ENCODE results near the gene SMYD3. TPM values are rescaled to one million over a fixed set of nuclear protein-coding genes. Genes with fewer than 3 reads are reported as not detected.

Gene SMYD3
- total RNA-seq, 2 donors from 2014 or later = 13.5 to 20.8 TPM

DNA sequence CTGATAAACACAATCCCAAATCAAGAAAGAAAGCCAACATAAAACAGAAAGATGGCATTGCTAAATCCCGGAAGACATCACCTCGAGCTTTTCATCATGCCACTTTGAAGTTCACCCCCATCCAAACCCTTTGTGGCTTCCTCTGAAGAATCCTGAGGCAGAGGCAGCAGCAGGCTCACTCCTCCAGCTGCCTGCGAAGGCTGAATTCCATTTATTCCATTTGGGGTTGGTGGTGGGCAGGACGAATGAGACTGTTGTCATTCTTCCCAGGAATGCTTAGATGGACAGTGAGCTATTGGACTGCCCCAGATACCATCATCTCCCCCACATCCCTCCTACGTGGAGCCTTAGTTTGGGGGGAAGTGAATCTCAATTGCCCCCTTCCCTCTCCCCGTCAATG lies 437.5 kb downstream of the SMYD3 start:
- TF ChIP-seq, protein P1, sequence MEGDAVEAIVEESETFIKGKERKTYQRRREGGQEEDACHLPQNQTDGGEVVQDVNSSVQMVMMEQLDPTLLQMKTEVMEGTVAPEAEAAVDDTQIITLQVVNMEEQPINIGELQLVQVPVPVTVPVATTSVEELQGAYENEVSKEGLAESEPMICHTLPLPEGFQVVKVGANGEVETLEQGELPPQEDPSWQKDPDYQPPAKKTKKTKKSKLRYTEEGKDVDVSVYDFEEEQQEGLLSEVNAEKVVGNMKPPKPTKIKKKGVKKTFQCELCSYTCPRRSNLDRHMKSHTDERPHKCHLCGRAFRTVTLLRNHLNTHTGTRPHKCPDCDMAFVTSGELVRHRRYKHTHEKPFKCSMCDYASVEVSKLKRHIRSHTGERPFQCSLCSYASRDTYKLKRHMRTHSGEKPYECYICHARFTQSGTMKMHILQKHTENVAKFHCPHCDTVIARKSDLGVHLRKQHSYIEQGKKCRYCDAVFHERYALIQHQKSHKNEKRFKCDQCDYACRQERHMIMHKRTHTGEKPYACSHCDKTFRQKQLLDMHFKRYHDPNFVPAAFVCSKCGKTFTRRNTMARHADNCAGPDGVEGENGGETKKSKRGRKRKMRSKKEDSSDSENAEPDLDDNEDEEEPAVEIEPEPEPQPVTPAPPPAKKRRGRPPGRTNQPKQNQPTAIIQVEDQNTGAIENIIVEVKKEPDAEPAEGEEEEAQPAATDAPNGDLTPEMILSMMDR (IDR thresholded peaks at IDR 0.05) = no peak
- no peak for TF ChIP-seq POLR2A (IDR thresholded peaks at IDR 0.05)
- no peak for DNase-seq
- H3K27me3 ChIP-seq = no peaks in the 10 kb centered on the region
- no peak overlapping the region for H3K4me3 ChIP-seq
- 88 to 89% methylated on average over 6 of the region's 6 CpGs for WGBS, 2 donors
- no peaks in the 10 kb centered on the region for H3K9me3 ChIP-seq
- H3K4me1 ChIP-seq = no peaks in the 10 kb centered on the region
- H3K27ac ChIP-seq = no peak overlapping the region
- no peak for ATAC-seq
- H3K36me3 ChIP-seq (replicated peaks in 1 of 2; ENCODE audit: insufficient read depth in 1 of 2, low read depth in 2 of 2) = no peaks in the 10 kb centered on the region
- intact Hi-C loops (cut with DNase I) = no loop called here

DNA sequence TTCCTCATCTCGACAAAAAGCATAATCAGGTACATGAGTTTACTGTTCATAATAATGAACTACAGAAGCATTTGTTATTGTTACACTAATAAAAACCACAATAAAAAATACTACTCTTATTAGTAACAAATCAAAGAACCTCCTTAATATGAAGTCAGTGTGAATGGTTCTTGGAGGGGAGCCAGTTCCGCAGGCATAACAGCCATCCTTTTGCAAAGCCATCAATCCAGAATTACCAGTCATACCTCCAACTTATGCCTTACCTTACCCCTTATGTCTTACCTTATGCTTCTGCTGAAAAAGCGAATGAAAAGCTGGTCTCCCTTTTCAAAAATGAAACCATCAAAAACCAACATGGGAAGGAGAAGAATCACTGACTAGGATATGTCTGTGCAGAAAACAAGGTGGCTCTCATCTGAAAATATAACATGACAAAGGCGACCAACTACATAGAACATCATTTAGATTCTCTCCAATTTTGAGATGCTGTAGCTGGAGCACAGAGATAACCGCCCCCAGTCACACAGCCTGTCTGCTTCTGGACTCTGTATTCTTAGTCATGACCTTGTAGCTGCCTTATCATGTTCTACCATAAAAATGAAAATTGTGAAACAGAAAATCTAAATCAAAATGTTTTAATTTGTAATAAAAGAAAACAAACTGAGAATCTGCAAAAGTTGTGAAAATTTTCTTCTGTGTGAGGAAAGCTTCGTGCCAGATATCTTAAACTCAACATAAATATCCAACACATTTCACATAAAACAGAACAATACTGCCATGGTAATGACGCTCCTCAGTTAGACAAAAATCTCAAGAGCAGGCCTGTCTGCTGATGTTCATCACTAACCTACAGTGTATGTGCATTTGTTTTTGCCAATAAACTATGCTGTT lies 438.2 kb downstream of the SMYD3 start:
- H3K27me3 ChIP-seq = no peaks in the 10 kb centered on the region
- WGBS, 2 donors = 90 to 93% methylated on average over 7 of the region's 7 CpGs
- no peak for TF ChIP-seq POLR2A (IDR thresholded peaks at IDR 0.05)
- TF ChIP-seq, protein P1 (IDR thresholded peaks at IDR 0.05) = no peak
- DNase-seq = no peak
- H3K4me3 ChIP-seq = no peak overlapping the region
- intact Hi-C loops (cut with DNase I) = no loop called here
- H3K36me3 ChIP-seq (replicated peaks in 1 of 2; ENCODE audit: insufficient read depth in 1 of 2, low read depth in 2 of 2) = no peaks in the 10 kb centered on the region
- H3K4me1 ChIP-seq = no peaks in the 10 kb centered on the region
- H3K27ac ChIP-seq = no peak overlapping the region
- no peak for ATAC-seq
- no peaks in the 10 kb centered on the region for H3K9me3 ChIP-seq

DNA sequence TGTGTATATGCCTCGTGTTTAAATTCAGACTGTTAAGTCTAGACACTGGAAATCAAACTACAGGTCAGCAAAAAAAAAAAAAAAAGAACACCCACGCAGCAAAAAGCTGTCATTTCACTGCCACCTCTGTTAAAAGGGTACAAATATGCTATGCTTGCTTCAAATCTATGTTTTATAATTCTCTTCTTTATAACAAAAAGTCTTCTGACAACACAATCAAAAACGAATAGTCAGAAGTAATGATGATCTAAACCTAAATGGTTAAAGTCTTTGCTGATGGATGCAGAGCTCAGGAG lies 438.9 kb downstream of the SMYD3 start:
- intact Hi-C loops (cut with DNase I) = no loop called here
- 59 to 71% methylated on average over 3 of the region's 3 CpGs for WGBS, 2 donors
- Histone ChIP-seq H3K27ac (no peak overlapping the region), H3K9me3 (no peaks in the 10 kb centered on the region), H3K36me3 (replicated peaks in 1 of 2; ENCODE audit: insufficient read depth in 1 of 2, low read depth in 2 of 2) (no peaks in the 10 kb centered on the region), H3K4me3 (no peak overlapping the region), H3K4me1 (no peaks in the 10 kb centered on the region), H3K27me3 (no peaks in the 10 kb centered on the region)
- ATAC-seq (no peak), DNase-seq (no peak)
- TF ChIP-seq POLR2A (IDR thresholded peaks at IDR 0.05) = no peak
- TF ChIP-seq, protein P1 (IDR thresholded peaks at IDR 0.05) = no peak

DNA sequence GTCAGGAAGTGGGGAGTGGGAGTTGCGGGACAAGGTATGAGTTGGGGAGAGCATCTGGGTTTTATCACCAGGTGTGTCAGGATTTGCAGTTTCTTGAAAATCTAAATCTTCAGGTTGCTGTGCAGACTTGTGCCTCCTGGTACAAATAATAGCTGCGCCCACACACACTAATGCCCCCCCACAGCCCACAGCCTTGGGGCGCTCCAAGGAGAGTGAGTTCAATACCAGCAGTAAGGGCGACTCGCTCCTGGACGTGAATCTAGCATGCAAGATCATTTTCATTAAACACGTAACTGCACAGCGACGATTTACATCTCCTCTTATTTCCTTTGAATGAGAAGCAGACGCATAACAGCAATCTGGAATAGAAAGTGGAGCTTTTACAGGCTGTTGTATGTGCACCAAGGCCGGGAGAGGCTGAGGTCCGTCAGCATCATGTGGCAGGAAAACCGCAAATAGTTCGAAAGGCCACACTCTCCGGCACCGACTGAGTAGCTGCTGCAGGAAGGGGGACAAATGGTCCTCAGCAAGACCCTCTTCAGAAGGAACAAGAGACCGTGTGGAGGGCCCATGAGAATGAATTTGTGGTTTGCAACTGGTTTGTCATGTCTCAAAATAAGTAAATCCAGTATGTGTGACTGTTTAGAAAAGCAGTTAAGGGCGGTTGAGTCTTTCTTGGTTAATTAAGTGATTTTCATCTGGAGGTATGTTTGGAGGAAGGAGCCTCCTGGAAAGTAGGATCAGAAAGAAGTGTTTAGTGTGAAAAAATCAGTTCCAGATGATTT lies 439.5 kb downstream of the SMYD3 start:
- 70 to 72% methylated on average over 18 of the region's 18 CpGs for WGBS, 2 donors
- no peak for TF ChIP-seq POLR2A (IDR thresholded peaks at IDR 0.05)
- TF ChIP-seq, protein P1 (IDR thresholded peaks at IDR 0.05) = no peak
- intact Hi-C loops (cut with DNase I) = no loop called here

More for the DNA sequence above, 439.5 kb downstream of the SMYD3 start:
- H3K27ac ChIP-seq = no peak overlapping the region
- H3K4me3 ChIP-seq = no peak overlapping the region
- no peaks in the 10 kb centered on the region for H3K4me1 ChIP-seq
- no peaks in the 10 kb centered on the region for H3K36me3 ChIP-seq (replicated peaks in 1 of 2; ENCODE audit: insufficient read depth in 1 of 2, low read depth in 2 of 2)
- H3K27me3 ChIP-seq = no peaks in the 10 kb centered on the region
- ATAC-seq (no peak), DNase-seq (no peak)
- no peaks in the 10 kb centered on the region for H3K9me3 ChIP-seq
